GM21717 (cell line): ENCODE data around the gene GPR119.
"Not testable (repeated sequence)": the region's sequence is repeated elsewhere in the genome, so short reads cannot be mapped to it uniquely, and the experiment has no call there.

Source experiments
- ATAC-seq: cut with Tn5 transposase; IDR thresholded peaks from one replicate; pipeline ENCODE4 v1.9.1; 2021; ENCODE audit warnings: mild to moderate bottlenecking, moderate library complexity; ENCODE audit not compliant: unreplicated experiment

GPR119 gene

GRCh38 chrX:130339408-130340222, 45.9 kb downstream of the GPR119 start, which contains the start of gene SLC25A14:
TSS of gene SLC25A14 (plus strand) at chrX:130339919. CDS start at chrX:130340279, 360 bp downstream.
- ATAC-seq, result peak; percentile 98

- ATAC-seq, result not testable (repeated sequence)
Observed at GRCh38 chrX:130338869-130339268, 46.6 kb downstream of the GPR119 start.

- ATAC-seq, result no peak
Observed at GRCh38 chrX:130336531-130336930, 48.9 kb downstream of the GPR119 start.
